ENCODE data around the gene EXOC4.

Gene EXOC4

GRCh38 chr7:133292631-133293030 is 39.8 kb downstream of the EXOC4 start:
- no peaks in the 10 kb centered on the region for H3K9me3 ChIP-seq (ENCODE audit: control insufficient read depth, insufficient read depth, low read length)
- no peaks in the 10 kb centered on the region for H3K36me3 ChIP-seq (ENCODE audit: insufficient read depth, low read length)
- H3K4me1 ChIP-seq (ENCODE audit: insufficient read depth, low read length), result no peaks in the 10 kb centered on the region
- H3K9ac ChIP-seq (ENCODE audit: low read depth, low read length), result no peak overlapping the region

- H3K4me1 ChIP-seq (ENCODE audit: insufficient read depth, low read length), result no peaks in the 10 kb centered on the region
- H3K9me3 ChIP-seq (ENCODE audit: control insufficient read depth, insufficient read depth, low read length), result no peaks in the 10 kb centered on the region
- H3K9ac ChIP-seq (ENCODE audit: low read depth, low read length), result no peak overlapping the region
- H3K36me3 ChIP-seq (ENCODE audit: insufficient read depth, low read length), result no peaks in the 10 kb centered on the region
These were observed 40.7 kb downstream of the EXOC4 start for GRCh38 chr7:133293384-133294160.

- H3K36me3 ChIP-seq (ENCODE audit: insufficient read depth, low read length), result no peaks in the 10 kb centered on the region
- no peak overlapping the region for H3K9ac ChIP-seq (ENCODE audit: low read depth, low read length)
- no peaks in the 10 kb centered on the region for H3K9me3 ChIP-seq (ENCODE audit: control insufficient read depth, insufficient read depth, low read length)
- H3K4me1 ChIP-seq (ENCODE audit: insufficient read depth, low read length), result no peaks in the 10 kb centered on the region
These were observed 41.4 kb downstream of the EXOC4 start for GRCh38 chr7:133294234-133294633.

- Histone ChIP-seq H3K9me3 (ENCODE audit: control insufficient read depth, insufficient read depth, low read length) (no peaks in the 10 kb centered on the region), H3K4me1 (ENCODE audit: insufficient read depth, low read length) (no peaks in the 10 kb centered on the region), H3K9ac (ENCODE audit: low read depth, low read length) (no peak overlapping the region), H3K36me3 (ENCODE audit: insufficient read depth, low read length) (no peaks in the 10 kb centered on the region)
These were observed 42.6 kb downstream of the EXOC4 start for GRCh38 chr7:133295484-133295883.

GRCh38 chr7:133297093-133297492 is 44.2 kb downstream of the EXOC4 start:
- Histone ChIP-seq H3K36me3 (ENCODE audit: insufficient read depth, low read length) (no peaks in the 10 kb centered on the region), H3K9me3 (ENCODE audit: control insufficient read depth, insufficient read depth, low read length) (no peaks in the 10 kb centered on the region), H3K9ac (ENCODE audit: low read depth, low read length) (no peak overlapping the region), H3K4me1 (ENCODE audit: insufficient read depth, low read length) (no peaks in the 10 kb centered on the region)

GRCh38 chr7:133298080-133298479 is 45.2 kb downstream of the EXOC4 start:
- Histone ChIP-seq H3K9me3 (ENCODE audit: control insufficient read depth, insufficient read depth, low read length) (no peaks in the 10 kb centered on the region), H3K36me3 (ENCODE audit: insufficient read depth, low read length) (no peaks in the 10 kb centered on the region), H3K4me1 (ENCODE audit: insufficient read depth, low read length) (no peaks in the 10 kb centered on the region), H3K9ac (ENCODE audit: low read depth, low read length) (no peak overlapping the region)

- no peaks in the 10 kb centered on the region for H3K9me3 ChIP-seq (ENCODE audit: control insufficient read depth, insufficient read depth, low read length)
- H3K4me1 ChIP-seq (ENCODE audit: insufficient read depth, low read length), result no peaks in the 10 kb centered on the region
- H3K9ac ChIP-seq (ENCODE audit: low read depth, low read length), result no peak overlapping the region
- no peaks in the 10 kb centered on the region for H3K36me3 ChIP-seq (ENCODE audit: insufficient read depth, low read length)
These were observed 46.8 kb downstream of the EXOC4 start for GRCh38 chr7:133299676-133300075.

- H3K4me1 ChIP-seq (ENCODE audit: insufficient read depth, low read length), result no peaks in the 10 kb centered on the region
- H3K36me3 ChIP-seq (ENCODE audit: insufficient read depth, low read length), result no peaks in the 10 kb centered on the region
- no peaks in the 10 kb centered on the region for H3K9me3 ChIP-seq (ENCODE audit: control insufficient read depth, insufficient read depth, low read length)
- no peak overlapping the region for H3K9ac ChIP-seq (ENCODE audit: low read depth, low read length)
These were observed 47.2 kb downstream of the EXOC4 start for GRCh38 chr7:133300088-133300487.

GRCh38 chr7:133300811-133301210 is 47.9 kb downstream of the EXOC4 start:
- H3K9ac ChIP-seq (ENCODE audit: low read depth, low read length), result no peak overlapping the region
- H3K9me3 ChIP-seq (ENCODE audit: control insufficient read depth, insufficient read depth, low read length), result no peaks in the 10 kb centered on the region
- H3K36me3 ChIP-seq (ENCODE audit: insufficient read depth, low read length), result no peaks in the 10 kb centered on the region
- no peaks in the 10 kb centered on the region for H3K4me1 ChIP-seq (ENCODE audit: insufficient read depth, low read length)

GRCh38 chr7:133301444-133301843 is 48.6 kb downstream of the EXOC4 start:
- Histone ChIP-seq H3K36me3 (ENCODE audit: insufficient read depth, low read length) (no peaks in the 10 kb centered on the region), H3K4me1 (ENCODE audit: insufficient read depth, low read length) (no peaks in the 10 kb centered on the region), H3K9ac (ENCODE audit: low read depth, low read length) (no peak overlapping the region), H3K9me3 (ENCODE audit: control insufficient read depth, insufficient read depth, low read length) (no peaks in the 10 kb centered on the region)

- Histone ChIP-seq H3K9me3 (ENCODE audit: control insufficient read depth, insufficient read depth, low read length) (no peaks in the 10 kb centered on the region), H3K9ac (ENCODE audit: low read depth, low read length) (no peak overlapping the region), H3K36me3 (ENCODE audit: insufficient read depth, low read length) (peaks cover 6% of the 10 kb centered on the region; the same call in 1 of the 2 replicates), H3K4me1 (ENCODE audit: insufficient read depth, low read length) (no peaks in the 10 kb centered on the region)
These were observed 50.5 kb downstream of the EXOC4 start for GRCh38 chr7:133303372-133303771.

GRCh38 chr7:133303931-133304330 is 51.1 kb downstream of the EXOC4 start:
- Histone ChIP-seq H3K9ac (ENCODE audit: low read depth, low read length) (no peak overlapping the region), H3K4me1 (ENCODE audit: insufficient read depth, low read length) (no peaks in the 10 kb centered on the region), H3K9me3 (ENCODE audit: control insufficient read depth, insufficient read depth, low read length) (no peaks in the 10 kb centered on the region), H3K36me3 (ENCODE audit: insufficient read depth, low read length) (peaks cover 6% of the 10 kb centered on the region; the same call in 1 of the 2 replicates)

GRCh38 chr7:133309333-133309732 is 56.5 kb downstream of the EXOC4 start:
- Histone ChIP-seq H3K9me3 (ENCODE audit: control insufficient read depth, insufficient read depth, low read length) (no peaks in the 10 kb centered on the region), H3K9ac (ENCODE audit: low read depth, low read length) (no peak overlapping the region), H3K36me3 (ENCODE audit: insufficient read depth, low read length) (peaks cover 6% of the 10 kb centered on the region; the same call in 1 of the 2 replicates), H3K4me1 (ENCODE audit: insufficient read depth, low read length) (no peaks in the 10 kb centered on the region)

- H3K9ac ChIP-seq (ENCODE audit: low read depth, low read length), result no peak overlapping the region
- H3K4me1 ChIP-seq (ENCODE audit: insufficient read depth, low read length), result no peaks in the 10 kb centered on the region
- H3K36me3 ChIP-seq (ENCODE audit: insufficient read depth, low read length), result peaks cover 6% of the 10 kb centered on the region; the same call in 1 of the 2 replicates
- no peaks in the 10 kb centered on the region for H3K9me3 ChIP-seq (ENCODE audit: control insufficient read depth, insufficient read depth, low read length)
These were observed 57.5 kb downstream of the EXOC4 start for GRCh38 chr7:133310232-133310862.

- Histone ChIP-seq H3K36me3 (ENCODE audit: insufficient read depth, low read length) (no peaks in the 10 kb centered on the region), H3K9ac (ENCODE audit: low read depth, low read length) (no peak overlapping the region), H3K4me1 (ENCODE audit: insufficient read depth, low read length) (no peaks in the 10 kb centered on the region), H3K9me3 (ENCODE audit: control insufficient read depth, insufficient read depth, low read length) (no peaks in the 10 kb centered on the region)
These were observed 60.7 kb downstream of the EXOC4 start for GRCh38 chr7:133313575-133313974.

Measured in ES-I3 (cell line).